Measurements from ENCODE around the gene VWF.
A peak's percentile ranks its signal among the peaks of the same experiment; 100 is the strongest.

Gene VWF

GRCh38 chr12:5899675-5900074, 224.8 kb downstream of the VWF start:
- TF ChIP-seq, protein P1, sequence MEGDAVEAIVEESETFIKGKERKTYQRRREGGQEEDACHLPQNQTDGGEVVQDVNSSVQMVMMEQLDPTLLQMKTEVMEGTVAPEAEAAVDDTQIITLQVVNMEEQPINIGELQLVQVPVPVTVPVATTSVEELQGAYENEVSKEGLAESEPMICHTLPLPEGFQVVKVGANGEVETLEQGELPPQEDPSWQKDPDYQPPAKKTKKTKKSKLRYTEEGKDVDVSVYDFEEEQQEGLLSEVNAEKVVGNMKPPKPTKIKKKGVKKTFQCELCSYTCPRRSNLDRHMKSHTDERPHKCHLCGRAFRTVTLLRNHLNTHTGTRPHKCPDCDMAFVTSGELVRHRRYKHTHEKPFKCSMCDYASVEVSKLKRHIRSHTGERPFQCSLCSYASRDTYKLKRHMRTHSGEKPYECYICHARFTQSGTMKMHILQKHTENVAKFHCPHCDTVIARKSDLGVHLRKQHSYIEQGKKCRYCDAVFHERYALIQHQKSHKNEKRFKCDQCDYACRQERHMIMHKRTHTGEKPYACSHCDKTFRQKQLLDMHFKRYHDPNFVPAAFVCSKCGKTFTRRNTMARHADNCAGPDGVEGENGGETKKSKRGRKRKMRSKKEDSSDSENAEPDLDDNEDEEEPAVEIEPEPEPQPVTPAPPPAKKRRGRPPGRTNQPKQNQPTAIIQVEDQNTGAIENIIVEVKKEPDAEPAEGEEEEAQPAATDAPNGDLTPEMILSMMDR (IDR thresholded peaks at IDR 0.05): no peak

DNA sequence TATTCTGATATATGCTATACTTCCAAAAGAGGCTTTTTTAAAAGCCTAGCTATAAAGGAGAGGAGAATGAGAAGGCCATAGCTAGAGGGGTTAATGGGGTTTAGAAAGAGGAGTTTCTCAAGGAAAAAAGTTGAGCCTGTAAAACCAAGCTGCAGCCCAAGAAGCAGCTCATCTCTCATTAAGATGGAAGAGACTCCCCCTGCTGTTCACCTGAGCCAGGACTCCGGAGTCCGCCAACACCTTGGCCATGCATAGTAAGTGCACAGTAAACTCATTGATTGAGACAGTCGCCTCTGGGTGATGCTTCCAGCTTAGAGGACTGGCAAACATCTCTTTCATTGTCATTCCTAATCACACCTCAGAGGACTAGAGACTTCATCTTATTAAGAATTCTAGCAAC, 225.6 kb downstream of the VWF start:
- TF ChIP-seq, protein P1 (IDR thresholded peaks at IDR 0.05): peak; percentile 41

All from LNCAP (cell line).